GM23248 (cell line): ENCODE data around the gene HERC3.

Experiments
- EZH2 ChIP-seq: fragments of 200-600 bp; sonication (generic); IDR thresholded peaks from 2 replicates; pipeline ENCODE4 v1.6.1; 2018; ENCODE audit warnings: antibody characterized with exemption, mild to moderate bottlenecking; ENCODE audit not compliant: insufficient read depth, poor library complexity, severe bottlenecking
- EZH2phosphoT487 ChIP-seq: fragments of 200-600 bp; sonication (generic); IDR thresholded peaks from 2 replicates; pipeline ENCODE4 v1.6.1; 2018; ENCODE audit warnings: antibody characterized with exemption, moderate library complexity, mild to moderate bottlenecking, low read depth; ENCODE audit not compliant: insufficient read depth

DNA sequence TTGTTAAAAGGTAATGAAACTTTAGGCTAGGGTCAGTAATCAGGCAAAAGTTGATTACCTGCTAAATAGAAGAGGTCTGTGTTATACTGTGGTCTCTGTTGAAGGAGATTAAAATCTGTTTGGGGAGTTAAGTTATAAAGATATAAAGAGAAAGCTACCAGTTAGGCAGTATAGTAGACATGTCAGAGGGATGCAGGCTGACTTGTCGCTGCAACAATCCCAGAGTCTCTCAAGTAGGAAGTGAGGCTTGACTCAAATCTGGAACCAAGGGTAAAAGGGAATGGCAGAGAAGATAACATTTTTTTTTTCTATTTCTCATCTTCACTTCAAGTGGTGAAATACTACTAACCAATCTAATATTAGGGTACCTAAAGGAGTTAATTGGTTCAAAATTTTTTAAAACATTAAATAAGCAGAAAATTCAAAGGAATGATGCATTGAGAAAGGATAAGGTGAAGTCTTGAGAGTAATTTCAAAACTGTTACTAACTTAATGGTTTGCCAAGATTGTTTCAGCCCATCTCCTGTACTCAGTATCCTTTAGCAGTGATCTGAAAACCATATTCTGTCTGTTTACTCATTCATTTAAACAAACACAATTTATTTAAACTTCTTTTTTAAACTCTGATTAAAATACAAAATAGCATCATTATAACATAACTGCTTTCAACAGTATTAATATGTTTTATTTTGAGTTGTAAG, 12.8 kb downstream of the HERC3 start:
- TF ChIP-seq EZH2phosphoT487 (no peak), EZH2 (no peak)
